Right lobe of liver (tissue), 6 donors: ENCODE data around the gene GSTM1. TPM values are rescaled to one million over a fixed set of nuclear protein-coding genes. Genes with fewer than 3 reads are reported as not detected.

Source experiments
- ATAC-seq, 4 donors: fragments of 200-7000 bp; cut with Tn5 transposase; one replicate each; pipeline ENCODE4 v1.9.1; 2020; ENCODE audit warnings: mild to moderate bottlenecking in 4 of 4, moderate library complexity in 4 of 4
- DNase-seq, 3 donors: peaks; one replicate each; pipeline ENCODE4 v3.0.0-alpha.2; 2020
- H3K27ac ChIP-seq, 3 donors: fragments of 200-600 bp; one replicate each; pipeline ENCODE4 v1.8.0; 2022
- H3K27me3 ChIP-seq, 2 donors: fragments of 200-600 bp; one replicate each; pipeline ENCODE4 v1.8.0; 2022
- H3K36me3 ChIP-seq, 4 donors: fragments of 200-600 bp; sonication (generic) in 1 of 4; one replicate each; pipeline versions ENCODE4 v1.5.1 to v1.8.0; 2017 to 2022; ENCODE audit warnings: control low read depth in 1 of 4
- H3K4me1 ChIP-seq, 4 donors: fragments of 200-600 bp; sonication (generic) in 1 of 4; one replicate each; pipeline versions ENCODE4 v1.5.1 to v1.8.0; 2017 to 2022; ENCODE audit warnings: control low read depth in 1 of 4
- H3K4me3 ChIP-seq, 3 donors: fragments of 200-600 bp; one replicate each; pipeline ENCODE4 v1.8.0; 2022
- H3K9me3 ChIP-seq, 4 donors: fragments of 200-600 bp; sonication (generic) in 1 of 4; one replicate each; pipeline versions ENCODE4 v1.5.1 to v1.8.0; 2017 to 2022; ENCODE audit warnings: control low read depth in 1 of 4
- CTCF ChIP-seq, 4 donors: fragments of 200-600 bp in 3 of 4; fragments of 450-650 bp in 1 of 4; IDR thresholded peaks; one replicate each; pipeline versions ENCODE4 v1.5.1 to v1.8.0; 2016 to 2022; ENCODE audit warnings: antibody characterized with exemption in 4 of 4, mild to moderate bottlenecking in 2 of 4
- POLR2A ChIP-seq: fragments of 450-650 bp; IDR thresholded peaks from one replicate; pipeline ENCODE4 v1.6.1; 2017; ENCODE audit warnings: antibody characterized with exemption, mild to moderate bottlenecking
- WGBS: methylation state at CpG from one replicate; pipeline ENCODE4 v1.1.6; 2018; ENCODE audit warnings: low coverage, low lambda C conversion rate; ENCODE audit not compliant: insufficient coverage; ENCODE audit errors: missing lambda C conversion rate; 5-methylcytosine and 5-hydroxymethylcytosine counted together
- intact Hi-C, 2 donors: fragments of 100-400 bp; cut with DNase I; formaldehyde crosslinking; loops; one replicate each; pipeline versions ENCODE4 v1.11.2 to v1.14.1; 2022
- total RNA-seq, 6 experiments: library from RNA; depleted of rRNA in 2 of 6; stranded (reverse); fragments of >200 nt in 2 of 6; fragmentation: NEBNext Ultra II Directional in 3 of 6; extraction: Animal tissue kit (Norgen Biotek cat#: 25700) in 3 of 6; gene quantifications; one replicate each; pipeline versions ENCODE4 v1.1.0 to v1.2.4, GENCODE V29; 2016 to 2023
- donor health status: DM: no; HTN: yes; CAD: no.
- donor health status: DM: no; HTN: no; CAD: no.
- donor health status: DM: no; HTN: no; CAD: no.
- donor health status: DM: no; HTN: yes; CAD: no.
- donor health status: DM: no; HTN: yes; CAD: no.

The GSTM1 gene
- total RNA-seq, 6 experiments from 2014 or later: 32.1 to 248 (median 43.0) TPM; not detected in 3

GRCh38 chr1:109654519-109654918, 33.1 kb upstream of the GSTM1 start:
- no peaks in the 10 kb centered on the region for H3K9me3 ChIP-seq
- TF ChIP-seq POLR2A: no peak
- TF ChIP-seq CTCF (IDR thresholded peaks at IDR 0.05): no peak
- no peaks in the 10 kb centered on the region for H3K36me3 ChIP-seq
- intact Hi-C loops: no loop called here
- H3K27me3 ChIP-seq: no peaks in the 10 kb centered on the region
- no peak overlapping the region for H3K4me3 ChIP-seq
- no peak for ATAC-seq
- 90% methylated on average over 9 of the region's 12 CpGs for WGBS
- DNase-seq: no peak
- peaks cover 0 to 5% (median 0%) of the 10 kb centered on the region in 4 donors for H3K4me1 ChIP-seq
- H3K27ac ChIP-seq: no peak overlapping the region

GRCh38 chr1:109655615-109656519, 31.8 kb upstream of the GSTM1 start, which contains the start of gene GSTM4:
Gene GSTM4 (plus strand): TSS chr1:109656099. CDS start chr1:109656390, 291 bp downstream.
- ATAC-seq (peak; percentile 96 to 97 (median 96)), DNase-seq (peak; percentile 88 to 90 (median 89))
- Histone ChIP-seq H3K27ac (peak within 1 kb of the TSS; percentile 62 to 80 (median 64)), H3K27me3 (no peaks in the 10 kb centered on the region), H3K4me3 (peak within 1 kb of the TSS; percentile 68 to 88 (median 79)), H3K36me3 (no peaks in the 10 kb centered on the region), H3K9me3 (no peaks in the 10 kb centered on the region), H3K4me1 (peaks cover 0 to 5% (median 0%) of the 10 kb centered on the region in 4 donors)
- TF ChIP-seq POLR2A (peak; percentile 52), CTCF (IDR thresholded peaks at IDR 0.05) (no peak)
- under 1% methylated on average over 39 of the region's 54 CpGs for WGBS
- intact Hi-C loops: no loop called here

DNA sequence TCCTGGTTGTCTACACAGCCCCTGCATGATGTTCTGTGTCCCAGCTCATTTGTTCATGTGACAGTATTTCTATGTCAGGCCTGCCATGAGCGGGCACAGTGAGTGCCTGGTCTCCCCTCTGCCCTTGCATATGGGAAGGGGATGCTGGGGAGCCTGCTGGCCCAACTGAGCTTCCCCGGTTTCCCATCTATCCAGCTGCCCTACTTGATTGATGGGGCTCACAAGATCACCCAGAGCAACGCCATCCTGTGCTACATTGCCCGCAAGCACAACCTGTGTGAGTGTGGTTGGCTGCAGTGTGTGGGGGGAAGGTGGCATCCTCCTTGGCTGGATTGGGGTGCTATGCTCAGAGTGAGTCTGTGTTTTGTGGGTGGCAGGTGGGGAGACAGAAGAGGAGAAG, 30.2 kb upstream of the GSTM1 start:
- WGBS: 100% methylated on average over 1 of the region's 4 CpGs
- H3K27ac ChIP-seq: no peak overlapping the region
- H3K4me1 ChIP-seq: peaks cover 0 to 5% (median 0%) of the 10 kb centered on the region in 4 donors
- intact Hi-C loops: no loop called here
- TF ChIP-seq CTCF (IDR thresholded peaks at IDR 0.05) (no peak), POLR2A (no peak)
- ATAC-seq: no peak
- no peaks in the 10 kb centered on the region for H3K9me3 ChIP-seq
- H3K36me3 ChIP-seq: no peaks in the 10 kb centered on the region
- H3K27me3 ChIP-seq: no peaks in the 10 kb centered on the region
- no peak overlapping the region for H3K4me3 ChIP-seq
- no peak for DNase-seq

- Histone ChIP-seq H3K9me3 (no peaks in the 10 kb centered on the region), H3K27ac (no peak overlapping the region), H3K4me1 (peaks cover 0 to 5% (median 0%) of the 10 kb centered on the region in 4 donors), H3K36me3 (no peaks in the 10 kb centered on the region), H3K27me3 (no peaks in the 10 kb centered on the region), H3K4me3 (no peak overlapping the region)
- 70% methylated on average over 4 of the region's 7 CpGs for WGBS
- no peak for DNase-seq
- no peak for ATAC-seq
- intact Hi-C loops: no loop called here
- no peak for TF ChIP-seq POLR2A
- TF ChIP-seq CTCF (IDR thresholded peaks at IDR 0.05): no peak
Measured at GRCh38 chr1:109657970-109658369, 29.6 kb upstream of the GSTM1 start.
